Ishikawa (cell line): ENCODE measurements around the gene OTUD4.

Source experiments
- TCF12 ChIP-seq: IDR thresholded peaks from 2 replicates; pipeline ENCODE4 v1.6.1; 2012; ENCODE audit warnings: low read depth
- TF ChIP-seq, protein P1 (sequence below): IDR thresholded peaks from 2 replicates; pipeline ENCODE4 v1.6.1; 2012; ENCODE audit warnings: low read depth, mild to moderate bottlenecking
- TF ChIP-seq, protein P2 (sequence below): IDR thresholded peaks from 2 replicates; pipeline ENCODE4 v1.6.1; 2012

GRCh38 chr4:145161549-145161948 is 18.8 kb downstream of the OTUD4 start:
- TF ChIP-seq, protein P1, sequence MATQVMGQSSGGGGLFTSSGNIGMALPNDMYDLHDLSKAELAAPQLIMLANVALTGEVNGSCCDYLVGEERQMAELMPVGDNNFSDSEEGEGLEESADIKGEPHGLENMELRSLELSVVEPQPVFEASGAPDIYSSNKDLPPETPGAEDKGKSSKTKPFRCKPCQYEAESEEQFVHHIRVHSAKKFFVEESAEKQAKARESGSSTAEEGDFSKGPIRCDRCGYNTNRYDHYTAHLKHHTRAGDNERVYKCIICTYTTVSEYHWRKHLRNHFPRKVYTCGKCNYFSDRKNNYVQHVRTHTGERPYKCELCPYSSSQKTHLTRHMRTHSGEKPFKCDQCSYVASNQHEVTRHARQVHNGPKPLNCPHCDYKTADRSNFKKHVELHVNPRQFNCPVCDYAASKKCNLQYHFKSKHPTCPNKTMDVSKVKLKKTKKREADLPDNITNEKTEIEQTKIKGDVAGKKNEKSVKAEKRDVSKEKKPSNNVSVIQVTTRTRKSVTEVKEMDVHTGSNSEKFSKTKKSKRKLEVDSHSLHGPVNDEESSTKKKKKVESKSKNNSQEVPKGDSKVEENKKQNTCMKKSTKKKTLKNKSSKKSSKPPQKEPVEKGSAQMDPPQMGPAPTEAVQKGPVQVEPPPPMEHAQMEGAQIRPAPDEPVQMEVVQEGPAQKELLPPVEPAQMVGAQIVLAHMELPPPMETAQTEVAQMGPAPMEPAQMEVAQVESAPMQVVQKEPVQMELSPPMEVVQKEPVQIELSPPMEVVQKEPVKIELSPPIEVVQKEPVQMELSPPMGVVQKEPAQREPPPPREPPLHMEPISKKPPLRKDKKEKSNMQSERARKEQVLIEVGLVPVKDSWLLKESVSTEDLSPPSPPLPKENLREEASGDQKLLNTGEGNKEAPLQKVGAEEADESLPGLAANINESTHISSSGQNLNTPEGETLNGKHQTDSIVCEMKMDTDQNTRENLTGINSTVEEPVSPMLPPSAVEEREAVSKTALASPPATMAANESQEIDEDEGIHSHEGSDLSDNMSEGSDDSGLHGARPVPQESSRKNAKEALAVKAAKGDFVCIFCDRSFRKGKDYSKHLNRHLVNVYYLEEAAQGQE: no peak
- TF ChIP-seq, protein P2, sequence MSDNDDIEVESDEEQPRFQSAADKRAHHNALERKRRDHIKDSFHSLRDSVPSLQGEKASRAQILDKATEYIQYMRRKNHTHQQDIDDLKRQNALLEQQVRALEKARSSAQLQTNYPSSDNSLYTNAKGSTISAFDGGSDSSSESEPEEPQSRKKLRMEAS: no peak
- no peak for TF ChIP-seq TCF12
